GM10266 (cell line): ENCODE data around the gene CETN3.
A peak's percentile ranks its signal among the peaks of the same experiment; 100 is the strongest.
"Not testable (repeated sequence)": the region's sequence is repeated elsewhere in the genome, so short reads cannot be mapped to it uniquely, and the experiment has no call there.

ENCODE experiments used
- DNase-seq: peaks from one replicate; pipeline ENCODE4 v3.0.0; 2012; ENCODE audit errors: extremely low spot score
- CTCF ChIP-seq: IDR thresholded peaks from 2 replicates; pipeline ENCODE4 v1.5.1; 2012; ENCODE audit warnings: mild to moderate bottlenecking, low read depth; ENCODE audit not compliant: control insufficient read depth, insufficient read depth; ENCODE audit errors: missing control alignments

The CETN3 gene

GRCh38 chr5:90353254-90353653 lies 56.3 kb downstream of the CETN3 start:
- DNase-seq: no peak
- no peak for TF ChIP-seq CTCF

DNA sequence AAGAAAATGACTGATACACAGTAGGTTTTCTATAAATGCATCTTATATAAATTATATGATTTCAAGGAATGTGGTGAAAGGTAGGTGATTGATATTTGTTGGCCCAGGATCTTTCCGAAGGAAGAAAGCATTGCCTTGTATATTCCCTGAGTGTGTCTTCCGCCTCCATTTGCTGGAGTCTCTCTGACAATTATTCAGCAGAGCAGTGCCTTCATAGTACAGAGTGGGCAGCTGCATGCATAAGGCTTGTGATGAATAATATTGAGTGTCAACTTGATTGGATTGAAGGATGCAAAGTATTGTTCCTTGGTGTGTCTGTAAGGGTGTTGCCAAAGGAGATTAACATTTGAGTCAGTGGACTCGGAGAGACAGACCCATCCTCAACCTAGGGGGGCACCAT lies 58.5 kb downstream of the CETN3 start:
- no peak for TF ChIP-seq CTCF

DNA sequence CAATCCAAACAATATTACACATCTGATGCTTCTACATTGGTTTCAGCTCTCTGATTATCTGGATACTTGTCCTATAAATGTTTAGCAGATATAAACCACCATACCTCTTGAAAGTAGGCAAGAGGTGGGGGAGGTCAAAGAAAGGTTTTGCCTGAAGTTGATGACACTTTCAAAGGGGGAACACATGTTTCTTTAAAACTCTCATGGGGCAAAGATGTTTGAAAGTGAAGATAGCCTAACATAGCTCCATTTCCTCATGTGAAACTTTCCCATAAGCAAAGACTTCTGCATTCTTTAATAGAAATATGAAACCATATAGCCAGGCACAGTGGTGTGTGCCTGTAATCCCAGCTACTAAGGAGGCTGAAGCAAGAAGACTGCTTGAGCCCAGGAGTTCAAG lies 62.1 kb downstream of the CETN3 start:
- no peak for TF ChIP-seq CTCF
- DNase-seq: peak; percentile 11

More for the DNA sequence above, 58.5 kb downstream of the CETN3 start:
- DNase-seq: no peak

- TF ChIP-seq CTCF: no peak
- no peak for DNase-seq
Measured at GRCh38 chr5:90345684-90346083, 63.9 kb downstream of the CETN3 start.

DNA sequence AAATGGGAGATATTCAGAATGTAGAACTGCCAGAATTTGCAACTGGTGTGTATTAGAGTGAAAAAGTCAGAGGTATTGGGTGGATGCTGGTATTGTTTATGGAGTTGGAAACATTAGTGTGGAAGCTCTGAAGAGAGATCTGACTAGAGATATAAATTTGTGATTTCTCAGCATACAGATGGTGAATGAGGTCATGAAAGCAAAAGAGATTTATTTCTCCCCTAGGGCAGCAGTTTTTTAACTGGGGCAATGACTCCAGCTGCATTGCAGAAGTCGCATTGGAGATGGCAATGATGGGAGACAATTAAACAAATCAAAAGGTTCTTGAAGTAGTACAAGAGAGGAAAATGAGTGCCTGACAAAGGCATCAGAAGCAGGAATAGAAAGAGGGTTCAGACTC lies 64.9 kb downstream of the CETN3 start:
- DNase-seq: no peak
- TF ChIP-seq CTCF: no peak

- not testable (repeated sequence) for DNase-seq
Measured at GRCh38 chr5:90343731-90344130, 65.8 kb downstream of the CETN3 start.

DNA sequence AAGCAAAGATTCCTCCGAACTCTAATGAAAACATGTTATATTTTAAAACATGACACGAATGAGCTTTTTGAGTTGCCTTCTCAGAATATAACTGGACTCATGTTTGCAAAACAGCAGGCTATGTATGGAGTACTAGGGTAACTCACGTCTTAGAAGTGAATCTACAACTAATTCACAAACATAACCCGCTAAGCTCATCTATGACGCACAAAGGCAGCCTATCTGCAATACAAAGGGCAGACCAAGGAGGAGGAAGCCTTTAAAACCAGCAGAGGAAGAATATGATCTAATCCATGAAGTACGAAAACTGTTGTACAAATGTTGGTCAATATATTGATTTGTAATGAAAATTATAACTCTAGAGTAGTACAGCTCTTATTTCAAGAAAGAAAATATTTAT lies 67.0 kb downstream of the CETN3 start:
- no peak for DNase-seq
- TF ChIP-seq CTCF: no peak
